MG63 (cell line): ENCODE results near the gene RFX8. TPM values are rescaled to one million over a fixed set of nuclear protein-coding genes. Genes with fewer than 3 reads are reported as not detected.
"Not testable (repeated sequence)": the region's sequence is repeated elsewhere in the genome, so short reads cannot be mapped to it uniquely, and the experiment has no call there.

ENCODE experiments used
- DNase-seq: peaks from one replicate; pipeline ENCODE4 v3.0.0-alpha.2; 2020
- H3K27me3 ChIP-seq: fragments of 250-450 bp; sonication (Bioruptor Pico); 2 replicates; pipeline ENCODE4 v1.5.1; 2020; ENCODE audit warnings: mild to moderate bottlenecking, moderate library complexity
- H3K36me3 ChIP-seq: fragments of 250-450 bp; sonication (Bioruptor Pico); 2 replicates; pipeline ENCODE4 v1.5.1; 2020; ENCODE audit warnings: mild to moderate bottlenecking, moderate library complexity
- H3K4me3 ChIP-seq: fragments of 250-450 bp; sonication (Bioruptor Pico); 2 replicates; pipeline ENCODE4 v1.5.1; 2020; ENCODE audit warnings: mild to moderate bottlenecking, moderate library complexity
- H3K9me3 ChIP-seq: fragments of 250-450 bp; sonication (Bioruptor Pico); 2 replicates; pipeline ENCODE4 v1.5.1; 2020; ENCODE audit warnings: mild to moderate bottlenecking, moderate library complexity
- total RNA-seq: library from RNA; depleted of rRNA; stranded (reverse); fragments of >200 nt; shearing (Covaris generic); gene quantifications from 2 replicates; pipeline ENCODE4 v1.2.3, GENCODE V29; 2014; ENCODE audit warnings: low replicate concordance

RFX8 gene
- total RNA-seq, 1 experiment from 2014 or later, result not detected

GRCh38 chr2:101467306-101467705 is 7.6 kb downstream of the RFX8 start:
- no peaks in the 10 kb centered on the region for H3K36me3 ChIP-seq
- no peak for DNase-seq
- no peaks in the 10 kb centered on the region for H3K27me3 ChIP-seq

GRCh38 chr2:101466426-101466825 is 8.5 kb downstream of the RFX8 start:
- Histone ChIP-seq H3K4me3 (no peak overlapping the region), H3K36me3 (no peaks in the 10 kb centered on the region), H3K27me3 (no peaks in the 10 kb centered on the region), H3K9me3 (no peaks in the 10 kb centered on the region)
- DNase-seq, result no peak

More at GRCh38 chr2:101467306-101467705, 7.6 kb downstream of the RFX8 start:
- Histone ChIP-seq H3K4me3 (no peak overlapping the region), H3K9me3 (no peaks in the 10 kb centered on the region)

GRCh38 chr2:101464841-101465240 is 10.1 kb downstream of the RFX8 start:
- no peaks in the 10 kb centered on the region for H3K9me3 ChIP-seq
- DNase-seq, result no peak

GRCh38 chr2:101463911-101464641 is 10.8 kb downstream of the RFX8 start:
- Histone ChIP-seq H3K9me3 (no peaks in the 10 kb centered on the region), H3K4me3 (no peak overlapping the region), H3K27me3 (no peaks in the 10 kb centered on the region), H3K36me3 (no peaks in the 10 kb centered on the region)
- DNase-seq, result no peak

More at GRCh38 chr2:101464841-101465240, 10.1 kb downstream of the RFX8 start:
- H3K27me3 ChIP-seq, result no peaks in the 10 kb centered on the region
- no peaks in the 10 kb centered on the region for H3K36me3 ChIP-seq
- H3K4me3 ChIP-seq, result no peak overlapping the region

- no peaks in the 10 kb centered on the region for H3K36me3 ChIP-seq
- H3K9me3 ChIP-seq, result no peaks in the 10 kb centered on the region
- no peak for DNase-seq
- H3K4me3 ChIP-seq, result no peak overlapping the region
- no peaks in the 10 kb centered on the region for H3K27me3 ChIP-seq
Observed at GRCh38 chr2:101463421-101463820, 11.5 kb downstream of the RFX8 start.

GRCh38 chr2:101461381-101461780 is 13.5 kb downstream of the RFX8 start:
- no peaks in the 10 kb centered on the region for H3K9me3 ChIP-seq
- no peaks in the 10 kb centered on the region for H3K36me3 ChIP-seq
- no peak overlapping the region for H3K4me3 ChIP-seq
- no peaks in the 10 kb centered on the region for H3K27me3 ChIP-seq
- no peak for DNase-seq

GRCh38 chr2:101454408-101454807 is 20.5 kb downstream of the RFX8 start:
- H3K9me3 ChIP-seq, H3K36me3 ChIP-seq, H3K4me3 ChIP-seq, DNase-seq, H3K27me3 ChIP-seq: not testable (repeated sequence)

- peaks cover 3% of the 10 kb centered on the region; the same call in 1 of the 2 replicates for H3K36me3 ChIP-seq
- no peak overlapping the region for H3K4me3 ChIP-seq
- DNase-seq, result no peak
- H3K27me3 ChIP-seq, result no peaks in the 10 kb centered on the region
- H3K9me3 ChIP-seq, result peaks cover 3% of the 10 kb centered on the region; the same call in 1 of the 2 replicates
Observed at GRCh38 chr2:101450965-101451364, 23.9 kb downstream of the RFX8 start.

- peak; percentile 68 for DNase-seq
- Histone ChIP-seq H3K9me3 (peaks cover 7% of the 10 kb centered on the region; the same call in 1 of the 2 replicates), H3K4me3 (no peak overlapping the region), H3K36me3 (peaks cover 3% of the 10 kb centered on the region; the same call in 1 of the 2 replicates), H3K27me3 (no peaks in the 10 kb centered on the region)
Observed at GRCh38 chr2:101446869-101447268, 28.0 kb downstream of the RFX8 start.

GRCh38 chr2:101442667-101443061 is 32.2 kb downstream of the RFX8 start:
- H3K27me3 ChIP-seq, result no peaks in the 10 kb centered on the region
- no peaks in the 10 kb centered on the region for H3K36me3 ChIP-seq
- no peak overlapping the region for H3K4me3 ChIP-seq
- peaks cover 7% of the 10 kb centered on the region; the same call in 1 of the 2 replicates for H3K9me3 ChIP-seq
- no peak for DNase-seq

- Histone ChIP-seq H3K4me3 (no peak overlapping the region), H3K9me3 (peaks cover 5% of the 10 kb centered on the region; the same call in 1 of the 2 replicates), H3K36me3 (no peaks in the 10 kb centered on the region), H3K27me3 (no peaks in the 10 kb centered on the region)
- DNase-seq, result no peak
Observed at GRCh38 chr2:101442042-101442666, 32.8 kb downstream of the RFX8 start.

GRCh38 chr2:101440127-101440738 is 34.7 kb downstream of the RFX8 start:
- H3K36me3 ChIP-seq, result no peaks in the 10 kb centered on the region
- H3K9me3 ChIP-seq, result 0 out of 2 replicates have a peak, but pooled peaks cover 4% of the 10 kb centered on the region
- no peaks in the 10 kb centered on the region for H3K27me3 ChIP-seq
- DNase-seq, result no peak
- H3K4me3 ChIP-seq, result no peak overlapping the region

- no peak for DNase-seq
- H3K36me3 ChIP-seq, result no peaks in the 10 kb centered on the region
- no peaks in the 10 kb centered on the region for H3K27me3 ChIP-seq
- H3K9me3 ChIP-seq, result 0 out of 2 replicates have a peak, but pooled peaks cover 4% of the 10 kb centered on the region
- H3K4me3 ChIP-seq, result no peak overlapping the region
Observed at GRCh38 chr2:101439716-101440115, 35.2 kb downstream of the RFX8 start.

GRCh38 chr2:101438555-101438954 is 36.4 kb downstream of the RFX8 start:
- H3K9me3 ChIP-seq, H3K27me3 ChIP-seq, H3K4me3 ChIP-seq, H3K36me3 ChIP-seq, DNase-seq: not testable (repeated sequence)

GRCh38 chr2:101435001-101435862 is 39.7 kb downstream of the RFX8 start:
- no peaks in the 10 kb centered on the region for H3K36me3 ChIP-seq
- H3K4me3 ChIP-seq, result no peak overlapping the region
- H3K27me3 ChIP-seq, result no peaks in the 10 kb centered on the region
- H3K9me3 ChIP-seq, result no peaks in the 10 kb centered on the region
- DNase-seq, result no peak

- Histone ChIP-seq H3K4me3 (no peak overlapping the region), H3K27me3 (no peaks in the 10 kb centered on the region), H3K36me3 (no peaks in the 10 kb centered on the region), H3K9me3 (no peaks in the 10 kb centered on the region)
- no peak for DNase-seq
Observed at GRCh38 chr2:101433465-101433864, 41.4 kb downstream of the RFX8 start.
